Activated T-helper 2 cell treated with anti-CD3 and anti-CD28 coated beads, Interferon-gamma antibody, Interleukin-2, Interleukin-4, amounts not matched to agents 10 μg/mL and 5 μg/mL and 100 μg/mL, durations not matched to agents 14 hours and 24 hours and 36 hours (primary cell): ENCODE results near the gene SLC9B2. TPM values are rescaled to one million over a fixed set of nuclear protein-coding genes. Genes with fewer than 3 reads are reported as not detected.
A peak's percentile ranks its signal among the peaks of the same experiment; 100 is the strongest.

Experiments
- DNase-seq: peaks from one replicate; pipeline ENCODE4 v3.0.0; 2021; ENCODE audit warnings: low spot score
- H3K27ac Mint-ChIP-seq: one replicate; pipeline ENCODE4 v1.8.0; 2021; ENCODE audit warnings: mixed read lengths
- H3K27me3 Mint-ChIP-seq: one replicate; pipeline ENCODE4 v1.8.0; 2021; ENCODE audit warnings: low read depth, mixed read lengths
- H3K36me3 Mint-ChIP-seq: one replicate; pipeline ENCODE4 v1.8.0; 2021; ENCODE audit warnings: low read depth, mixed read lengths
- H3K4me1 Mint-ChIP-seq: one replicate; pipeline ENCODE4 v1.8.0; 2021; ENCODE audit warnings: low read depth, mixed read lengths
- H3K4me3 Mint-ChIP-seq: one replicate; pipeline ENCODE4 v1.8.0; 2021; ENCODE audit warnings: low read depth, mild to moderate bottlenecking, moderate library complexity, mixed read lengths
- H3K9me3 Mint-ChIP-seq: one replicate; pipeline ENCODE4 v1.8.0; 2021; ENCODE audit warnings: mixed read lengths
- intact Hi-C: fragments of 100-400 bp; cut with micrococcal nuclease; formaldehyde crosslinking; loops from one replicate; pipeline ENCODE4 v1.15.1; 2023
- total RNA-seq: library from RNA; stranded (reverse); gene quantifications from 2 replicates; pipeline ENCODE4 v1.2.3, GENCODE V29; 2022

The SLC9B2 gene
- total RNA-seq, 1 donor from 2014 or later = 37.9 TPM

- H3K4me1 Mint-ChIP-seq = peaks cover 44% of the 10 kb centered on the region
- H3K36me3 Mint-ChIP-seq = peaks cover 49% of the 10 kb centered on the region
- H3K27ac Mint-ChIP-seq = no peak overlapping the region
- no peak for DNase-seq
- intact Hi-C loops = no loop called here
- no peaks in the 10 kb centered on the region for H3K9me3 Mint-ChIP-seq
- no peaks in the 10 kb centered on the region for H3K27me3 Mint-ChIP-seq
- H3K4me3 Mint-ChIP-seq = peak overlapping the region; percentile 20
These were observed 2.6 kb downstream of the SLC9B2 start for GRCh38 chr4:103073792-103074438.

GRCh38 chr4:103067841-103068547 lies 8.6 kb downstream of the SLC9B2 start:
- Mint-ChIP-seq H3K9me3 (no peaks in the 10 kb centered on the region), H3K4me1 (peaks cover 20% of the 10 kb centered on the region), H3K36me3 (peaks cover 61% of the 10 kb centered on the region), H3K27me3 (no peaks in the 10 kb centered on the region), H3K27ac (no peak overlapping the region), H3K4me3 (no peak overlapping the region)
- no peak for DNase-seq
- intact Hi-C loops = no loop called here

DNA sequence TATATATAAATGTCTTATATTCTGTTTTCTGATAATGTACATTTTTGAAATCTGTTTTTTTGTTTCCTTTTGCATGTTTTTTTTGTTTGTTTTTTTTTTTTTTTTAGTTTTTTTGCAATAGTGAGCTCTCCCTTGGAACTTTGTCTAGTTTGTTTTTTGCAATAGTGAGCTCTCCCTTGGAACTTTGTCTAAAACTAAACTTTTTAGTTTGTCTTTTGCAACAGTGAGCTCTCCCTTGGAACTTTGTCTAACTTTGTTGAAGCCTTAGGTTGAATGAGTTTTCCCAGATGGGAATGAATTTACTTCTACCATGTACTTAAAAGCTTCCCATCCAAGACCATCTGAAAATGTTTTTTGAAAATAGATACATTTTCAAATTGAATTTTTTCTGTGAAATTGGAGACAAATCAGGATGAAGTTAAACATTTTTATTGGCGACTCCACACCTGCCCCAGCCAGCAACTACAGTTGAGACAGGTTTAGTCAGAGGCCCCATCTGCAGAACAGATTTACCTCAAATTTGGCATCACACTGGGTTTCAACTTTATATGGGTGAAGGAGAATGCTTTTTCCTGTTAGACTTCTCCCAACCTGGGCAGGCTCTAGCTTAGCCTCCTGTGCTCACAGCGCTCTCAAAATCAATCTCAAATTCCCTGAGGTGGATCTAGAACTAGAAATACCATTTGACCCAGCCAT lies 16.0 kb downstream of the SLC9B2 start:
- Mint-ChIP-seq H3K4me1 (peaks cover 2% of the 10 kb centered on the region), H3K27ac (no peak overlapping the region), H3K9me3 (peaks cover 3% of the 10 kb centered on the region), H3K27me3 (no peaks in the 10 kb centered on the region), H3K4me3 (no peak overlapping the region), H3K36me3 (peaks cover 59% of the 10 kb centered on the region)
- DNase-seq = no peak
- intact Hi-C loops = no loop called here

- no peak overlapping the region for H3K4me3 Mint-ChIP-seq
- DNase-seq = no peak
- peaks cover 14% of the 10 kb centered on the region for H3K4me1 Mint-ChIP-seq
- intact Hi-C loops = no loop called here
- no peaks in the 10 kb centered on the region for H3K9me3 Mint-ChIP-seq
- H3K27ac Mint-ChIP-seq = no peak overlapping the region
- H3K36me3 Mint-ChIP-seq = peaks cover 28% of the 10 kb centered on the region
- H3K27me3 Mint-ChIP-seq = no peaks in the 10 kb centered on the region
These were observed 22.5 kb downstream of the SLC9B2 start for GRCh38 chr4:103054030-103054429.

DNA sequence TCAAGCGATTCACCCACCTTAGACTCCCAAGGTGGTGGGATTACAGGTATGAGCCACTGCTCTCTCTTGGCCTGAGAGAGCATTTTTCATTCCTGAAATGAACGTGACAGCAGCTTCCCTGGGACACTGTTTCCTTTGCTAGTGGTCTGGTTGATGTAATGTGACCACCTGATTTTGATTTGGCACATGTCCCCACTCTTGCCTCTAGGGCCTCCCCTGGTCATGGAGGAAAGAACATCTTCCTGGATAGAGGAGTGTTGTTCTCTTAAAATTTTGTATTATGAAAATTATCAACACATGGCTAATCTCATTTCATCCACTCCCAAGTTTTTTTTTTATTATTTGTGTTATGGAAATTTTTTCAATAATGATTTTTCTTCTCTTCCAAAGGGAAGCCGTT lies 23.8 kb downstream of the SLC9B2 start:
- Mint-ChIP-seq H3K4me3 (no peak overlapping the region), H3K36me3 (peaks cover 33% of the 10 kb centered on the region), H3K9me3 (no peaks in the 10 kb centered on the region), H3K27ac (no peak overlapping the region), H3K27me3 (no peaks in the 10 kb centered on the region), H3K4me1 (peaks cover 14% of the 10 kb centered on the region)
- intact Hi-C loops = no loop called here
- no peak for DNase-seq

GRCh38 chr4:103052145-103052544 lies 24.4 kb downstream of the SLC9B2 start:
- no peak overlapping the region for H3K4me3 Mint-ChIP-seq
- no peaks in the 10 kb centered on the region for H3K9me3 Mint-ChIP-seq
- peaks cover 38% of the 10 kb centered on the region for H3K36me3 Mint-ChIP-seq
- peaks cover 14% of the 10 kb centered on the region for H3K4me1 Mint-ChIP-seq
- no peaks in the 10 kb centered on the region for H3K27me3 Mint-ChIP-seq
- intact Hi-C loops = no loop called here
- no peak overlapping the region for H3K27ac Mint-ChIP-seq
- DNase-seq = no peak

DNA sequence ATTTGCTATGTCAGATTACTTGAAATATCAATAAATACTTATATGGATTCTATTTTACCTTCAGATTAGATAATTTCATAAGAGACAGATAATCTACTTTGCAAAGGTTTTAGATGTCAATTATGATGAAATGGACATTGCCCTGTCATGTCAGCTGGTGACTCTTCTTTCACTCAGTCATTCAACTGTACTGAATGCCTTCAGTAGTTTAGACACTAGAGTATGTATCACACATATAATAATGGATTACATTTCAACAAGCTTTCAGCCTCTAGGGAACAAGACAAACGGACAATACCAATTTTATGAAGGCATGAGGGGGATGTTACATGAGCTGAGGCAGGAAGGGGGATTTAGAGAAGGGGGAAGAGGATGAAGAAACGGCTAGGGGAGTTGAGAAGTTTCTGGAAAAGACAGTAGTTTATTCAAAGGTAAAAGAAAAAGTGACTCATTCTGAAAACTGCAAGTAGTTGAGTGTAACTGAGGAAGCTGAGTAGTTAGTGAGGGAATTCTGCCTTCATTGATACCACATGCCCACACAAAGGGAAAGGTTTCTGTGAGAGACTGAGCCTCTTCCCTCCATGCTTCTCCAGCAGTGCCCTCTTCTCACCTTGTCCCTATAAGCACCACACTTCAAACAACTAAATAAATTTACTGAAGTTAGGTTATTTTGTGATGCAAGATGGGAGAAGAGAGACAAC lies 25.7 kb downstream of the SLC9B2 start:
- Mint-ChIP-seq H3K36me3 (peaks cover 45% of the 10 kb centered on the region), H3K27me3 (no peaks in the 10 kb centered on the region), H3K4me3 (no peak overlapping the region), H3K27ac (peak overlapping the region; percentile 54), H3K9me3 (no peaks in the 10 kb centered on the region), H3K4me1 (peaks cover 21% of the 10 kb centered on the region)
- no peak for DNase-seq
- intact Hi-C loops = no loop called here

DNA sequence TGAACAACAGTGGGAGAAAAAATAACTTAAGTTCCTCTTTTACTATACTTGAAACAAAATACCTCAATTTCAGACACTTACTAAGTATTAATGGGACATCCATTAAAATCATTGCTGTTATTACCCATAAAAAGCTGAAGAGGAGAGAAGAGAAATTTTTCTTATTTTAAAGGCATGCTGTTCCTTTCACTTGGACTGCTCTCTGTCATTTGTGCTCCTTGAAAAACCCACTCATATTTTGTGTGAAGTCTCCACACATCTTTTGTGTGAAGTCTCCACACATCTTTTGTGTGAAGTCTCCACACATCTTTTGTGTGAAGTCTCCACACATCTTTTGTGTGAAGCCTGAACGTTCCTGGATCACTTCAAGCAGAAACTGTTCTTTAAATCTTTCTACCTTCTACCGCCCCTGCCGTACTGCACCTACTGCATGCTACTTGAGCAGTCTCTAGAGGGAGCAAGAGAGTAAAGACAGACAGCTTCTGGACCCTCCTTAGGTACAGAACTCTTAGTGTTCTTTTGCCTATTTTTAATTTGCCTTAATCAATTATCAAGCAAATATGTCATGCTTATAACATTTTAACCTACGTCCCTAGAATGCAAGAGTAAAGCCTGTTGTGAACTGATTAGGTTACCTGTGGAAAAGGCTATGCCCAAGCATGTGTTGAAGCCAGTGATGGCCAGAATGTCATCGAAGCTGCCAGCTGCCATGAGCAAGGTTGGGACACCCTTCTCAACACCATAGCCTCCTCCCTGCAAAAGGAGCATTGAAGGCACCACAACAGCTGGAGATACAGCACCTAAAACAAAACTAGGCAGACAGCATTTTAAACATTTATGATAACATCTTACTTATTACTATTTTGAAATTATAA lies 29.9 kb downstream of the SLC9B2 start:
- peaks cover 18% of the 10 kb centered on the region for H3K4me1 Mint-ChIP-seq
- no peaks in the 10 kb centered on the region for H3K27me3 Mint-ChIP-seq
- no peaks in the 10 kb centered on the region for H3K9me3 Mint-ChIP-seq
- no peak overlapping the region for H3K27ac Mint-ChIP-seq
- peaks cover 53% of the 10 kb centered on the region for H3K36me3 Mint-ChIP-seq
- intact Hi-C loops = loop anchor here (1.0 to 2.0 kb wide), 2 partner anchors 45 to 52 kb away; partner anchors contain the start of gene BDH2
- no peak overlapping the region for H3K4me3 Mint-ChIP-seq
- DNase-seq = no peak

DNA sequence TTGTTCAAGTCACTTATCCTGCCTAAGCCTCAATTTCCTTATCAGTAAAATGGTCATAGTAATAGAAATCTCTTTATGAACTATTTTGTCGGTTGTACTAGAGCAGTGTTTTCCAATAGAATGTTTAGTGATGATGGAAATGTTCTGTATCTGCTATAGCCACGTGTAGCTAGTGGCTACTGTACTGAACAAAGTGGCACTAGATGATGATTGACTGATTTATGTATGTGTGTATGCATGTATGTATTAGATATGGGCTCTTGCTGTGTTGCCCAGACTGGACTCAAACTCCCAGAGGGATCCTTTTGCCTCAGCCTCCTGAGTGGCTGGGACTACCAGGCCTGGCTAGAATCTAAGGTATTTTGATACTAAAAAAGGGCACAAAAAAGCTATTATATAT lies 32.4 kb downstream of the SLC9B2 start:
- no peak for DNase-seq
- H3K4me3 Mint-ChIP-seq = no peak overlapping the region
- no peaks in the 10 kb centered on the region for H3K9me3 Mint-ChIP-seq
- no peaks in the 10 kb centered on the region for H3K27me3 Mint-ChIP-seq
- intact Hi-C loops = no loop called here
- peaks cover 8% of the 10 kb centered on the region for H3K4me1 Mint-ChIP-seq
- H3K27ac Mint-ChIP-seq = no peak overlapping the region
- H3K36me3 Mint-ChIP-seq = peaks cover 50% of the 10 kb centered on the region

DNA sequence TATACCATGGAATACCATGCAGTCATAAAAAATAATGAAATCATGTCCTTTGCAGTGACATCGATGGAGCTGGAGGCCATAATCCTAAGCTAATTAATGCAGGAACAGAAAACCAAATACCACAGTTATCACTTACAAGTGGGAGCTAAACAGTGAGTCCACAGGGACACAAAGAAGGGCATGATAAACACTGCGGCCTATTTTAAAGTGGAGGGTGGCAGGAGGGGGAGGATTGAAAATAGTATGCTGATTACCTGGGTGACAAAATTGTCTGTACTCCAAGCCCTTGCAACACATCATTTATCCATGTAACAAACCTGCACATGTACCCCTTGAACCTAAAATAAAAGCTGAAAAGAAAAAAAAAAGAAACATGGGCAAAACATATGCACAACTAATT lies 40.4 kb downstream of the SLC9B2 start:
- Mint-ChIP-seq H3K27ac (no peak overlapping the region), H3K4me1 (peaks cover 9% of the 10 kb centered on the region), H3K36me3 (peaks cover 26% of the 10 kb centered on the region), H3K27me3 (no peaks in the 10 kb centered on the region), H3K9me3 (no peaks in the 10 kb centered on the region), H3K4me3 (no peak overlapping the region)
- no peak for DNase-seq
- intact Hi-C loops = no loop called here

GRCh38 chr4:103032574-103032973 lies 44.0 kb downstream of the SLC9B2 start:
- Mint-ChIP-seq H3K27me3 (no peaks in the 10 kb centered on the region), H3K36me3 (peaks cover 39% of the 10 kb centered on the region), H3K4me1 (peaks cover 9% of the 10 kb centered on the region), H3K4me3 (no peak overlapping the region), H3K9me3 (no peaks in the 10 kb centered on the region), H3K27ac (no peak overlapping the region)
- DNase-seq = no peak
- intact Hi-C loops = no loop called here

DNA sequence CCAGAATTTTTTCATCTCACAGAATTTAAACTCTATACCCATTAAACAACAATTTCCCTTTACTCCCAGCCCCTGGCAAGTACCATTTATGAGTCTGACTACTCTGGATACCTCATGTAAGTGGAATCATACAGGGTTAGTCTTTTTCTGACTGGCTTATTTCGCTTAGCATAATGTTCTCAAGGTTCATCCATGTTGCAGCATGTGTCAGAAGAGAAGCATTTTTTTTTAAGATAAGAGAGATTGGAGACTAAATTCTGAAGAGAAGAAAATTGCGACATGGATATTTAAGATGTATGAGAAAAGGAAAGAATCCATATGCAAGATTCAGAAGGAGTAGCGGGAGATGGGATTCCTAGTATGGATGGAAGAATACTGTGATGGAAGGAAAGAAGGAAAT lies 45.8 kb downstream of the SLC9B2 start:
- H3K4me1 Mint-ChIP-seq = peaks cover 16% of the 10 kb centered on the region
- H3K4me3 Mint-ChIP-seq = no peak overlapping the region
- H3K36me3 Mint-ChIP-seq = peaks cover 32% of the 10 kb centered on the region
- no peaks in the 10 kb centered on the region for H3K27me3 Mint-ChIP-seq
- no peaks in the 10 kb centered on the region for H3K9me3 Mint-ChIP-seq
- intact Hi-C loops = no loop called here
- H3K27ac Mint-ChIP-seq = no peak overlapping the region
- DNase-seq = no peak
